Measurements from ENCODE around the gene SKA3. TPM values are rescaled to one million over a fixed set of nuclear protein-coding genes. Genes with fewer than 3 reads are reported as not detected.

Gene SKA3
- total RNA-seq, 6 experiments from 2014 or later, result 11.5 to 23.9 (median 21.0) TPM

GRCh38 chr13:21130116-21130515 is 46.2 kb downstream of the SKA3 start:
- TF ChIP-seq CTCF (IDR thresholded peaks at IDR 0.05), result no peak
- Mint-ChIP-seq H3K4me1 (ENCODE audit: low read depth) (peaks cover 14% of the 10 kb centered on the region), H3K9me3 (0 out of 2 replicates have a peak, but pooled peaks cover 5% of the 10 kb centered on the region), H3K27me3 (ENCODE audit: insufficient read depth) (no peaks in the 10 kb centered on the region; the same call in 1 of the 2 replicates), H3K36me3 (ENCODE audit: low read depth) (no peaks in the 10 kb centered on the region), H3K4me3 (no peak overlapping the region), H3K27ac (peak overlapping the region; percentile 14)
- no peak for DNase-seq

- Mint-ChIP-seq H3K4me3 (no peak overlapping the region), H3K27ac (no peak overlapping the region), H3K27me3 (ENCODE audit: insufficient read depth) (no peaks in the 10 kb centered on the region; the same call in 1 of the 2 replicates), H3K36me3 (ENCODE audit: low read depth) (no peaks in the 10 kb centered on the region), H3K4me1 (ENCODE audit: low read depth) (peaks cover 3% of the 10 kb centered on the region), H3K9me3 (no peaks in the 10 kb centered on the region)
- TF ChIP-seq CTCF (IDR thresholded peaks at IDR 0.05), result no peak
- DNase-seq, result no peak
Measured at GRCh38 chr13:21124852-21125251, 51.5 kb downstream of the SKA3 start.

GRCh38 chr13:21123956-21124355 is 52.4 kb downstream of the SKA3 start:
- no peak for DNase-seq
- no peaks in the 10 kb centered on the region for H3K4me1 Mint-ChIP-seq (ENCODE audit: low read depth)
- TF ChIP-seq CTCF (IDR thresholded peaks at IDR 0.05), result no peak
- H3K27ac Mint-ChIP-seq, result no peak overlapping the region
- no peaks in the 10 kb centered on the region; the same call in 1 of the 2 replicates for H3K27me3 Mint-ChIP-seq (ENCODE audit: insufficient read depth)
- no peaks in the 10 kb centered on the region for H3K36me3 Mint-ChIP-seq (ENCODE audit: low read depth)
- no peaks in the 10 kb centered on the region for H3K9me3 Mint-ChIP-seq
- H3K4me3 Mint-ChIP-seq, result no peak overlapping the region

GRCh38 chr13:21121616-21122015 is 54.7 kb downstream of the SKA3 start:
- Mint-ChIP-seq H3K27me3 (ENCODE audit: insufficient read depth) (no peaks in the 10 kb centered on the region; the same call in 1 of the 2 replicates), H3K4me3 (no peak overlapping the region), H3K9me3 (no peaks in the 10 kb centered on the region), H3K4me1 (ENCODE audit: low read depth) (no peaks in the 10 kb centered on the region), H3K27ac (no peak overlapping the region), H3K36me3 (ENCODE audit: low read depth) (no peaks in the 10 kb centered on the region)
- no peak for DNase-seq
- TF ChIP-seq CTCF (IDR thresholded peaks at IDR 0.05), result no peak

GRCh38 chr13:21120191-21120590 is 56.2 kb downstream of the SKA3 start:
- no peak for DNase-seq
- no peak overlapping the region for H3K4me3 Mint-ChIP-seq
- no peaks in the 10 kb centered on the region; the same call in 1 of the 2 replicates for H3K27me3 Mint-ChIP-seq (ENCODE audit: insufficient read depth)
- no peak for TF ChIP-seq CTCF (IDR thresholded peaks at IDR 0.05)
- H3K27ac Mint-ChIP-seq, result no peak overlapping the region
- no peaks in the 10 kb centered on the region for H3K4me1 Mint-ChIP-seq (ENCODE audit: low read depth)
- H3K9me3 Mint-ChIP-seq, result no peaks in the 10 kb centered on the region
- H3K36me3 Mint-ChIP-seq (ENCODE audit: low read depth), result no peaks in the 10 kb centered on the region

GRCh38 chr13:21119526-21119925 is 56.8 kb downstream of the SKA3 start:
- no peak overlapping the region for H3K4me3 Mint-ChIP-seq
- no peak for TF ChIP-seq CTCF (IDR thresholded peaks at IDR 0.05)
- H3K27ac Mint-ChIP-seq, result no peak overlapping the region
- no peaks in the 10 kb centered on the region for H3K36me3 Mint-ChIP-seq (ENCODE audit: low read depth)
- no peaks in the 10 kb centered on the region for H3K9me3 Mint-ChIP-seq
- H3K4me1 Mint-ChIP-seq (ENCODE audit: low read depth), result no peaks in the 10 kb centered on the region
- no peak for DNase-seq
- no peaks in the 10 kb centered on the region; the same call in 1 of the 2 replicates for H3K27me3 Mint-ChIP-seq (ENCODE audit: insufficient read depth)

Measured in HFFc6 (cell line).